Inflammatory macrophage treated with lipopolysaccharide for 4 hours (primary cell): Measurements from ENCODE around the gene IWS1.
A peak's percentile ranks its signal among the peaks of the same experiment; 100 is the strongest.
"Not testable (repeated sequence)": the region's sequence is repeated elsewhere in the genome, so short reads cannot be mapped to it uniquely, and the experiment has no call there.

Experiments
- DNase-seq: peaks from one replicate; pipeline ENCODE4 v3.0.0-alpha.2; 2020

Gene IWS1

DNA sequence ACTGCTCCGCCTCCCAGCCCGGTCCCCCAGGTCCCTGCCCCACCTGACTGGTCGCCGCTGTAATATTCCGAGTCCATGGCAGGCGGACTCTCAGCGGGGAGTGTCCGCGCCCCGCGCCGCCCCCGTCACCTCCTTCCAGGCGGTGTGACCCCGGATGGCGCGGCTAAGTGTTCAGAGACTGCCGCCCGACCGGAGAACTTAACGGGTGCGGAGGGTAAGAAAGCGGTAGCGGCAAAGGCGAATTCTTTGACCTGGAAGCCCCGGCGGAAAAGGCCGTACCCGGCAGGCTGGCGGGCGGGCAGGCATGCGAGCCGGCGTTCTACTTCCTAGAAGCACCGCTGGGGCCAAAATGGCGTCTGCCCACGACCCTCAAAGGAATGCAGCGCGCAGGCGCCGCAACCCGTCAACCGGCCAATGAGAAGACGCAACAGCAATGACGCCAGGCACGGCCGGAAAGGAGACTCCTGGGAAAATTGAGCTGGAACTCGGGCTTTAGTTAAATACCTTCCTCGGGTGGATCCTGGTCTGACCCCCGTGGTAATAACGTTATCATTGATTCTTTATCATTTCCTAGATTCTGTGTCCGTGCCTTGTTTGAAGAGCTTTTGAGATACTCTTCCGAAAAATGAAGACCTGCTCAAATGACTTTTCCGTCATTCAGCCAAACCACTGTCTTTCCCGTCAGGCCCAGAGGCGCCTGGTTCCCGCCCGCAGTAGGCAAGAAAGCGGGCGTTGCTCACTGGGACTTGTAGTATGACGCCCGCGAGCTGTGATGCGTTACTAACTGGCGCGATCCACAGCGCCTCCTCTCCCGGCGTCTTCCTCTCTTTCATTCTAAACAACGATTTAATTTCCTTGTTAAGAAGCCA, at the start of gene IWS1:
Gene IWS1 (minus strand): TSS at position 358 of the 869 bp plus-strand sequence. CDS start 281 bp downstream, at position 77.
- DNase-seq: peak; percentile 98

DNA sequence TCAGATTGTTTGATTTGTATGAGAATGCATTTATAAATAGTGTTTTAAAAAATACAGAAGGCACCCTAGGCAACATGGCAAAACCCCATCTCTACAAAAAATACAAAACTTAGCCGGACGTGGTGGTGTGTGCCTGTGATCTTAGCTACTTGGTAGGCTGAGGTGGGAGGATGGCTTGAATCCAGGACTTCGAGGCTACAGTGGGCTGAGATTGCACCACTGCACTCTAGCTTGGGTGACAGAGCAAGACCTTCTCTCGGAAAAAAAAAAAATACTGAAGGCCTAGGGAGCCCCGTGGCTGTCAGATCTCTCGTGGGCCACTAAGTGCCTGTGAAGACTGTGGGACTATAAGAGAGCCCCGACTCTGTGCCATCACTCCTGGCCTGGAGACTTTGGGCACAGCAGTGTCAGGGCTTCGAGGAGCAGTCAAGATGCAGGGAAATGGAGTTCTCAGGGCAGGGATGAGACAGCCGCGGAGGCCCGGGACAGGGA, 49.7 kb upstream of the IWS1 start:
- DNase-seq: no peak

DNA sequence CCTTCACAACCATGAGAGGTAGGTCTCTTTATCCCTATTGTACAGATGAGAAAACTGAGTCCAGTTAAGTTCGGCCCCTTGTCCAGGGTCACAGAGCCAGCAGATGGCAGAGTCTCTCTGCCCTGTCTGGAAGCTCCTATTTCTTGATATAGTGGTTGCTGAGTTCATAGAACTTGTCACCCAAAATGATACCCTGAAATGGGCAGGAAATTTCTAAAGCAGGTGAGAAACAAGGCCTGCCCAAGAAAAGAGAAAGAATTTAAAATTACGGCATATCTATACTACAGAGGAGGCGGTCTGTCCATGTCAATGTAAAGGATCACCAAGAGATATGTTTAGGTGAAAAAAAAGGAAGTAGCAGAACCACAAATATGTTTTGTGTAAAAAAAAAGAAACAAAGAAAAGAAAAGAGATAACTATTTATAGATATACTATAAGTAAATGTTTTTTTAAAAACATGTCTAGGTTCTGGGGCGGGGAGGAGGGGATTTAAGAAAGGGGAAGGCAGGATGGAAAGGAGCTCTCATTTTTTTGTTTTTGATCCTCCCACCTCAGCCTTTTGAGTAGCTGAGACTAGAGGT, 49.0 kb upstream of the IWS1 start:
- DNase-seq: no peak

DNA sequence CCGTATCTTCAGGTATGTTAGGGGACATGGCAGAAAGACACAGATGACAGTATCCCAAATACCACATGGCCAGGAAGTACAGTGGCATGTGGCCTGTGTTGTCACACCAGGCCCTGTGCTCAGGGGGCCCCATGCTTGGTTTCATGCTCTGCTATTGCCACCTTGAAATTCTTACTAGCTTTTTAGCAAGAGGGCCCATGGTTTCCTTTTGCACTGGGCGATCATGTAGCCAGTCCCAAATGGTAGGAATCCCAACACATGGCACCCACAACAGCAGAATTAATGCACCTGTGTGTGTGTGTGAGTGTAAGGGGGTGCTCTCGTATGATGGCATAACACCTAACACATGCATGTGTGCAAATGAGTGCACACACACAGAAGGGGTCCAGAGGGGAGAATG, 48.4 kb upstream of the IWS1 start:
- no peak for DNase-seq

DNA sequence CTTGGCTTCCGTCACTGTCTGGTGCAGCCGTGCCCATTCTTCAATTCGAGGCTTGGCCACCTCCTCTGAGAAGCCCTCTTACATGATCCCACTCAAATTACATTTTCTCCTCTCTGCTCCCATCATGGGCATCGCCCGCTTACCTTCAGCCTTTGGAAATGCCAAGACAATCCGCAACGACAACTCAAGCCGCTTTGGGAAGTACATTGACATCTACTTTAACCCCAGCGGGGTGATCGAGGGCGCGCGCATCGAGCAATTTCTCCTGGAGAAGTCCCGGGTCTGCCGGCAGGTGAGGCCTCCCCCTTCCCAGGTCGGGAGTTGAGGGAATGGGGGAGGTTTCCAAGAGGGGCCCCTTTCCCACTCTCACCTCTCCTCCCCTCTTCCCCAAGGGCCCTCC, 47.5 kb upstream of the IWS1 start:
- no peak for DNase-seq

DNA sequence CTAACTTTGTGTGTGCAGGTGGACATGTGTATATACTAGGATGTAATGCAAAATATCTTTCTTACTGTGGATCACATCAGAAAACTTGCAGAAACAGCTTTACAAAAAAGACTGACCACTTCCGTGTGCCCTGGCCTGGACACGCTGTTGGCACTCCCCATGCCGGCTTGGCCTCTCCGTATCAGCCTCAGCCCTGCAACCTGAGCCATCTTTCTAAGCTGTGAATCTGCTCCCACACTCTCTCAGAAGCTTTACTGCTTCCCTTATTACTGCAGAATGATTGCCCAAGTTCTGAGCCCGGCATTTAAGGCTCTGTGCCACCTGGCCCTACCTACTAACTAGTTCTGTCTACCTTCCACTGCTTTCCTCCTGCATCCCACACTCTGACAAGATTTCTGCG, 47.0 kb upstream of the IWS1 start:
- no peak for DNase-seq

DNA sequence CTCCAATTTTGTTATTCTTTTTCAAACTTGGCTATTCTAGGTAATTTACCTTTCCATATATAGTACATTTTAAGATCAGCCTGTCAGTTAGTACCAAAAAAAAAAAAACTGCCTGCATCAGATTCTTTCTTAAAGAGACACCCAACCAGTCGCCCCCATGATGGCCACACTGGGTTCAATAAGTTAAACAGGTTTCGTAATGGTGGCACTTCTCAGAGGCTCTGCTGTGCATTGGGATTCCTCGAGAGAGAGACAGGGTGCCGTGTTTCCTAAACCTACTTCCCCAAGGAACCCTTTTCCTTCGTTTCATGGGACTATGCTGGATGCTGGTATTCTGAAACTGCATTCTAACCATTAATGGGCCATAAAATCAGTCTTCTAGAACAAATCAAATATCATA, 46.6 kb upstream of the IWS1 start:
- DNase-seq: no peak

DNA sequence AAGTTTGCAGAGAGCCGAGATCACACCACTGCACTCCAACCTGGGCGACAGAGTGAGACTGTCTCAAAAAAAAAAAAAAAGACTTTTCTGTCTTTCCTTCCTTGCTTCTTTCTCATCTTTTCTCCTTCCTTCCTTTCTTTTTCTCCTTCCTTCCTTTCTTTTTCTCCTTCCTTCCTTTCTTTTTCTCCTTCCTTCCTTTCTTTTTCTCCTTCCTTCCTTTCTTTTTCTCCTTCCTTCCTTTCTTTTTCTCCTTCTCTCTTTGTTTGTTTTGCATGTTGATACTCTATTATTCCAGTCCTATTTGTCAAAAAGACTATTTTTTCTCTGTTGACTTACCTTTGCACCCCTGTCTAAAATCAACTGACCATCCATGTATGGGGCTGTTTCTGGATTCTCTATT, 46.1 kb upstream of the IWS1 start:
- DNase-seq: not testable (repeated sequence)

DNA sequence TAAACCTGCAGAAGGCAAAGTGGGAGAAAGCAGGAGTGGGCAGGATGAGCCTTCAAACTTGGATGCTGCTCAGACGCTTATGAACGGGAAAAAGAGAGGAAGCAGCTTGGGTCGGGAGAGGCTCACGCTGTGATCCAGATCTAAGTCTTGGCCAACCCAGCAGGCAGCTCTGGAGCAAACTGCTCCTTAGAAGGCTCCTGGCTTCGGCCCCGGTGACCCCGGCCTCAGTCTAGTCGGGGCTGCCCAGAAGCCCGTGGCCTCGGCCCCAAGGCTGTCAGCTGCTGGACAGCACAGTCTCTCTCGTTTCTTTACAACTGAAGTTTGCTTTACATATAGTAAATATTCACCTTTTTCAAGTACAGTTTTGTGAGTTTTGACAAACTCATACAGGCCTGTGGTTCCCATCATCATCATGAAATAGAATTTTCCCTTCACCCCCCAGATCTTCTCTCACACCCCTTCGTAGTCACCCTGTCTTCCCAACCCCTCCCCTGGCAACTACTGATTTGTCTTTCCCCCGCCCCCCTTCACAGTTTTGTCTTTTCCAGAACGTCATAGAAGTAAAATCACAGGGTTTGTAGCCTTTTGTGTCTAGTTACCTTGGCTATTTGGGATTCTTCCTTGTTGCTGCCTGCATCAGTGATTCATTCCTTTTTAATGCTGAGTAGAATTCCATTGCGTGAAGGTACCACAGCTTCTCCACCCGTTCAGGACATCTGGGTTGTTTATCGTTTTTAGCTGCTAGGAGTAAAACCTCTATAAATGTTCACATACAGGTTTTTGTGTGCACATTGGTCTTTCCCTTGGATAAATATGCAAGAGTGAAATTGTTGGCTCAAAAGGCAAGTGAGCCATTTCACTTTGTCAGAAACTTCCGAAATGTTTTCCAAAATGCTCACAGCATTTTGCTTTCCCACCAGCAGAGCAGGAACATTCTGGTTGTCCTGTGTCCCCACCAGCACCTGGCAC, 44.3 kb upstream of the IWS1 start:
- no peak for DNase-seq

DNA sequence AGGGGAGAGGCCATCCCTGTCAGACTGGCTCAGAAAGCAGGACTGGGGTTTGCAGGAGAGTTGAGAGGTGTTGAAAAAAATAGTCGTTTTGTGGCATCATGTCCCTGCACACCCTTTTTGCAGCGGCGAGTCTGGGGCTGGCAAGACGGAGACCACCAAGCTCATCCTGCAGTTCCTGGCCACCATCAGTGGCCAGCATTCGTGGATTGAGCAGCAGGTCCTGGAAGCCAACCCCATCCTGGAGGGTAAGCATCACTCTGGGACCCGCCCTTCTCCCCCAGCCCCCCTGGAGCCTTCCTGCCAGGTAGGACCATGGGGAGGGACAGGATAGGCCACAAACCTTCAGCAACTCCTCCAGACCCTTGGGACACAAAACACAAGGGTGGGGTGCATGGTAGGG, 43.4 kb upstream of the IWS1 start:
- no peak for DNase-seq

DNA sequence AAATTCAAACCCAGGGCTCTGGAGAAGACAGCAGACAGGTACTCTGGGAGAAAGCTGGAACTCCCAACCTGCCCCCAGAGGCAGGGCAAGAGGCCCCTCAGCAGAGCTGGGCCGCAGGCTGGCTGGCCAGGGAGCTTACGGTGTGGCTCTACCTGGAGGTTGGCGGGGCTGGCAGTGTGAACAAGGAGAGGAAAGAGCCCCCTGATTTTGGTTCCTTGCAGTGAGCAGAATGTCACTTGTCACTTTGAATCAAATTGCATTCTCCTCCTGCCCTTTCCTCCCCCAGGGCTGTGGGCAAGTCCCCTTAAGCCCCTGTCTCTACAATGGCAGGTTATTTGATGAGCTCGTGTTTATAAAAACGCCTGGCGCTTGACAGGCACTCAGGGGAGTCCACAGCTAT, 41.8 kb upstream of the IWS1 start:
- DNase-seq: no peak

DNA sequence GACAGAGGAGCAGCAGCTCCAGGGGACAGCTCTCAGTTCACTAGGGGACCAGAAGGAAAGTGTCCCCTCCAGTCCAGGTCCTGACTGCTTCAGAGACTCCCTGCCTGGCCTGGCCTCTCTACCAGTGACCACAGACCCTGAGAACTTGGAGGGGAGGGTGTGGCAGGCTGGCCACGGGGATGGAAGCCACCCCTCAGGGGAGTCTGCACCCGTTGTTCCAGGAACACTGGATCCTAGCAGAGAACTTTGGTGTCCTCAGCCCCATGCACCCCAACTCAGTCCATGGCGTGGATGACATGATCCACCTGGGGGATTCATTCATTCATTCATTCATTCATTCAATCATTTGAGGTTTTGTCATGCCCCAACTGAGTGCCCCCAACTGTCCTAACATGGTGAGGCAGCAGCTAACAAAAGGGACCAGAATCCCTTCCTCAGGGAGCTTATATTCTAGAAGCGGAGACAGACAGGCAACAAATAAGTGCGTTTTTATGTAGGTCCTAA, 41.1 kb upstream of the IWS1 start:
- DNase-seq: no peak

DNA sequence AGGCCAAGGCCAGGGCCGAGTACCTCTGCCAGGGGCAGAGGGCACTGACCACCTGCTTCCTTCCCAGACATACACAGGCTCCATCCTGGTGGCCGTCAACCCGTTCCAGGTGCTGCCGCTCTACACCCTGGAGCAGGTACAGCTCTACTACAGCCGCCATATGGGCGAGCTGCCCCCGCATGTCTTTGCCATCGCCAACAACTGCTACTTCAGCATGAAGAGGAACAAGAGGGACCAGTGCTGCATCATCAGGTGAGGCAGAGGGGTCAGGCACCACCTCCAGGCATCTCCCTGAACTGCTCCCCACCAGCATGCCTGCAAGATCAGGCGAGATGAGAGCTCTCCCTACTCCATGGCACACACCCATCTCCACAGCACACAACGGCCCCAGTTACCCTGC, 40.3 kb upstream of the IWS1 start:
- no peak for DNase-seq

DNA sequence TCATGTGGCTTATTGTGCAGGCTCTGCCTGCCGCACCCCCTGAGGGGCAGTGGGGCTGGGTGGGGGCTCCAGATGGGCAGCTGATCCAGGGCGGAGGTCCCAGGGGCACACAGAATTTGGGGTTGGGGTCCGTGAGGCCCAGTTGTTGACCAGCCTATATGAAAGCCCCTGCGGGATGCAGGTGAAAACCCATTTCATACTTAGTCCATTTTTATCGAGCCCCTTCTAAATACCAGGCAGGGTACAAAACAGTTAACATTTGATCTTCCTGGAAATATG, 39.8 kb upstream of the IWS1 start:
- DNase-seq: no peak

DNA sequence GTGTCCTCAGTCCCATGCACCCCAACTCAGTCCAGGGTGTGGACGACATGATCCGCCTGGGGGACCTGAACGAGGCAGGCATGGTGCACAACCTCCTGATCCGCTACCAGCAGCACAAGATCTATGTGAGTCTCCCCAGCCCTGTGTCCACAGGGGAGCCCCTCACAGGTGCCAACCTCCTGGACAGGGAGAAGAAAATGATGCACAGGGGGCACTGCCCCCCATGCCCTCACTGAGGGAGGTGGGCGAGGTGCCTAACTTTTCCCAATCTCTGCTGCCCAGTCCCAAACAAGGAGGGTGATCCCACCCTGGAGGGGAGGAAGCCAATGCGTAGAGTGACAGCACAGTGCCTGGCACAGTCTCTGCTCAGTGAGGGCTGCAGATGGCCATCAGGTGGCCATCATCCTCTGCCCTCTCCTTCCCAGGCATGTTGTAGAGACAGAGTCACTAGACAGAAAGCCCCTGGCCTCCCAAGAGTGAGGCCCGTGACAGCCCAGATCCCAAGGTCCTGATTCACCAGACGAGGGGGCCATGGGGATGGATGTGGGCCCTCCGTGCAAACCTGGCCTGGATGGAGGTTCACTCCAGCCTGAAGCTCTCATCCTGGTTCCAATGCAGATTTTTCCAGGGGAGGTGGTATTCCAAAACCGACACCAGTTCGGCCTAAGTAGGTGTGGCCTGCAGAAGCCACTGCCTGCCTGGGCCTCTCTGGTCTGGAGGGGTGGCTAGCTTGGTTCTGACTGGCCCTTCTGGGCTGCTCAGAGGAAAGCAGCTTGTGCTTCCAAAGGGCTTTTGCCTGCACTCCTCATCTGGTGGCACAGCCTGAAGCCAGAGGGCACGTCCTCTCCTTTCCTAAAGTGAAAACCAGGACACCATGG, 39.2 kb upstream of the IWS1 start:
- no peak for DNase-seq

DNA sequence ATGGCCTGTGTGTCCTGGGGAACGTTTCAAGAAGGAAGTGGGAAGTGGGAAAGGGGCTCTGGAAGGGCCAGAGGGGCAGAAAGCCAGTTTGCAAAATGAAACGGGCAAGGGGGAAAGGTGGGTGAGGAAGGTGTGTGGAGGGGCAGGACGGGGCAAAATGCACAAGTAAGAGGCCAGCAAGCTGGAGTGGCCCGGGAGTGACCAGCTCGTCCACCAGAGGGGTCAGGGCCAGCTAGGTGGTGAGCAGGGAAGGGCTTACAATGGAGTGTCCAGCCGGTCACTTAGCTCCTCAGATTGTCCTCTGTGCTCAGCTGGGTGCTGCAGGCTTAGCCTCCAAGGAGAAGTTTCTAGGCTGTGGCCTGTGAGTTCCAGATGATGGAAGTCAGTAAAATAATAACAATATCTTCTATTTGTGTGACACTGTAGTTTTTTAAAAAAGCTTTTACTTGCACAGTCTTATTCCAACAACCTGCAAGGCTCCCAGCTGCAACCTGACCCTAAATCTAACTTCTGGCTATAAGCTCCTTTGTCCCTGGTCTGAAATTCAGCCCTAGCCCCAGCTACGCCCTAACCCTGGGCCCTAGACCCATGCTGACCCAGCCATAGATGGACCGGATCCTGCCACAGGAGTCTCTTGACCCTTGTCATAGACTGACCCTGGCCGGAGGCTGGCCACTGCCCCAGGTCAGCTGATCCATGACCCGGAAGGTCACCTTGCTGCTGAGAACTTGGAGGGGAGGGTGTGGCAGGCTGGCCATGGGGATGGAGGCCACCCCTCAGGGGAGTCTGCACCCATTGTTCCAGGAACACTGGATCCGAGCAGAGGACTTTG, 38.4 kb upstream of the IWS1 start:
- DNase-seq: no peak

DNA sequence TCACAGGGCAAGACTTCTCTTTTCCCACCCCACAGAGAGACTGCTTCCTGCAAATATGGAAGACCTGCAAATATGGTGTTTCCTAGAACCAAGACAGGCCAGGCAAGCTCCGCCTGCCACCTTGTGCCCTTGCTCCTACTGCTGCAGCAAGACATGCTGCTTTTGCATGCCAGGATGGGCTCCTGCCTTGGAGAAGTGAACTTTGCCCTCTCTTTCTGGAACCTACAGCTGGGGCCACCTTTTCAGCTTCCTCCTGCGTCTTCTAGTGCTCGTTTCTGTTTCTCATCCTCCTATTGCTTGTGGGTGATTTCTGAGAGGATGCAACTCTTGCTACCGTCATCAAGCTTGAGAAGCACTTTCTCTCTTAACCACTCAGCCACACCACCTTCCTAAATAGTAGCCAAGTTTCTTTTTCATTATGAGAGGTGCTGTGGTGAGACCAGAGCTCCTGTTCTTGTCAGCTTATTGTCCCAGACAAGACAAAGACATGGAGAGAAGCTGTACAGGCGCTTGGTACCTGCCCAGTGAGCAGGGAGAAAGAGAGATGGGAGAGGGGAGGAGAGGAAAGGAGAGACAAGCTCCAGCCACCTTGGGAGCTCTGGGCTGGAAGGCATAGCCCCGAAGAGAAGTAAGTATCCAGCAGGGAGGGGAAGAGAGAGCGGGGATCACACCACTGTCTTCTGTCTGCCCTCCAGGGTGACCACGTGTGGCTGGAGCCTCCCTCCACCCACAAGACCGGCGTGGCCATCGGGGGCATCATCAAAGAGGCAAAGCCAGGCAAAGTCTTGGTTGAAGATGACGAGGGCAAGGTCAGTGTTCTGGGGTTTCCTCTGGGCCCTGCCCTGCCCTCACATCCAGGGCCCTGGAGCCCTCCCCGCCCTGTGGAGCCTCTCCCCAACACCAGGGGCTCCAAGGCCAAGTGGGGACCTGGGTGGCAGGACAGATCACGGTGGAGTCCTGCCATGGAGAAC, 37.5 kb upstream of the IWS1 start:
- peak; percentile 95 for DNase-seq

DNA sequence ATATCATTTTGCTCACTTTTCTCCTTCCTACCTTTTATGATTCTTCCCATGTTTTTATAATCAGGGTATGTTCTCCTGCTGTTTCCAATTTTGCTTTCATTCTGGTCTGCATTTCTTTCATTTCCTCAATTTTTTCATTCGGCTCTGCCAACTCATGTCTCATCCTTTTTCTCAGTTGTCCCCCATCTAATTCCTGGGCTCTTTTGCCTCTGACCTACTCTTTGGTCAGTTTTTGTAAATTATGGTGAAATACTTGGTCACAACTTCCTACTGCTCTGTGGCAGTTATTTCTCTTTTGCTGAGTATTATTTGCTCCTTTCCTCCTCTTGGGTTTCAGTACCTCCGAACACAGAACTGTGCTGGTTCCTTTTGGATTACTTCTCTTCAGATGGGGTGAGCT, 36.6 kb upstream of the IWS1 start:
- peak; percentile 88 for DNase-seq

DNA sequence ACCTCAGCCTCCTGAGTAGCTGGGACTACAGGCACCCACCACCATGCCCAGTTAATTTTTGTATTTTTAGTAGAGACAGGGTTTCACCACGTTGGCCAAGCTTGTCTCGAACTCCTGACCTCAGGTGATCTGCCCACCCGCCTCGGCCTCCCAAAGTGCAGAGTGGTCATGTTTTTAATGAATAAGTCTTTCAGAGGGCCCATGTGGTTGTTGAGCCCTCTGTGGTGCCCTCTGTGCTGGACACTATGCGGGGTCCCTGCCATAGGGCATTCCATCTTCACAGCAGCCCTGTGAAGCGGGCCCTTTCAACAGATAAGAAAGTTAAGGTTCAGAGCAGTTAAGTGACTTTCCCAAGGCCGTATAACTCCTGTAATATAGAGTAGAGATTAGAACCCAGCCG, 35.1 kb upstream of the IWS1 start:
- no peak for DNase-seq

DNA sequence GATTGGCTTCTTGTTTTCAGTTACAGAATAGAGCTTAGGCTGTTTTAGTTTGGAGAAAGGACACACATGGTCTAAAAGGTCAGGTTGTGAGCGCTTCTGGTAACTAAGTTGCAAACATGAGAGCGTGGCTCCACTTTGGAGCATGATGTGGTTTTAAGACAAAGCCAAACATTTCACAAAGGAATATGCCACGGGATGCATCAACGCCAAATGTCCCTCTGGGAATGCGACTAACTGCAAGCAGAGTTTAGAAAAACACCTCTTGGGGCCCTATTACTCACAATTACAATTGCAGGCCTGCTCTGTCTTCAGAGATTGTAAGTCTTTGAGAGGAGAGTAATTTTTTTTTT, 34.6 kb upstream of the IWS1 start:
- no peak for DNase-seq
